22Rv1 (cell line): ENCODE results near the gene POPDC2.

Experiments used
- CTCF ChIP-seq: fragments of 450-650 bp; IDR thresholded peaks from 2 replicates; pipeline ENCODE4 v1.5.1; 2017; ENCODE audit warnings: mild to moderate bottlenecking
- ZFX ChIP-seq: fragments of 450-650 bp; IDR thresholded peaks from 2 replicates; pipeline ENCODE4 v1.6.1; 2017; ENCODE audit warnings: antibody characterized with exemption, borderline replicate concordance

- no peak for TF ChIP-seq CTCF
- TF ChIP-seq ZFX = no peak
Measured at GRCh38 chr3:119683421-119683820, 23.0 kb upstream of the POPDC2 start.
